Neural cell (in vitro differentiated cells): ENCODE data around the gene ADAMTSL4. TPM values are rescaled to one million over a fixed set of nuclear protein-coding genes. Genes with fewer than 3 reads are reported as not detected.
"Not testable (repeated sequence)": the region's sequence is repeated elsewhere in the genome, so short reads cannot be mapped to it uniquely, and the experiment has no call there.

Source experiments
- H2AFZ ChIP-seq: fragments of 200-600, 300-800 bp; sonication (generic), shearing (Covaris generic); 2 replicates; pipeline ENCODE4 v1.6.0; 2014; ENCODE audit warnings: low read depth, mild to moderate bottlenecking, antibody characterized with exemption, low read length, moderate library complexity
- H3F3A ChIP-seq: fragments of 200-600 bp; shearing (Covaris generic); 2 replicates; pipeline ENCODE4 v1.6.1; 2016; ENCODE audit warnings: mild to moderate bottlenecking, moderate library complexity, mixed read lengths, antibody characterized with exemption, low read length; ENCODE audit not compliant: insufficient read depth, poor library complexity, severe bottlenecking
- H3K27ac ChIP-seq: fragments of 200-600, 300-800 bp; sonication (generic), shearing (Covaris generic); 2 replicates; pipeline ENCODE4 v1.5.1; 2014; ENCODE audit warnings: mild to moderate bottlenecking, low read length, moderate library complexity
- H3K27me3 ChIP-seq: fragments of 300-800, 200-600 bp; sonication (generic), shearing (Covaris generic); 2 replicates; pipeline ENCODE4 v1.6.0; 2014; ENCODE audit warnings: mild to moderate bottlenecking, low read depth, low read length, moderate library complexity; ENCODE audit not compliant: insufficient read depth
- H3K36me3 ChIP-seq: fragments of 300-800, 200-600 bp; sonication (generic), shearing (Covaris generic); 2 replicates; pipeline ENCODE4 v1.5.1; 2014; ENCODE audit warnings: mild to moderate bottlenecking, antibody characterized with exemption, low read length, moderate library complexity; ENCODE audit not compliant: insufficient read depth
- H3K4me2 ChIP-seq: fragments of 300-800, 200-600 bp; sonication (generic), shearing (Covaris generic); 2 replicates; pipeline ENCODE4 v1.6.0; 2014; ENCODE audit warnings: mild to moderate bottlenecking, low read length
- H3K4me3 ChIP-seq: fragments of 300-800, 200-600 bp; sonication (generic), shearing (Covaris generic); 2 replicates; pipeline ENCODE4 v1.5.1; 2014; ENCODE audit warnings: mild to moderate bottlenecking, low read length, moderate library complexity
- H3K79me2 ChIP-seq: fragments of 200-600 bp; shearing (Covaris generic); replicated peaks from 2 replicates; pipeline ENCODE4 v1.6.0; 2014; ENCODE audit warnings: mild to moderate bottlenecking, low read length, moderate library complexity; ENCODE audit not compliant: insufficient read depth
- H3K9ac ChIP-seq: fragments of 300-800, 200-600 bp; sonication (generic), shearing (Covaris generic); 2 replicates; pipeline ENCODE4 v1.6.1; 2016; ENCODE audit warnings: mild to moderate bottlenecking, low read length, mixed read lengths
- H3K9me2 ChIP-seq: fragments of 200-600 bp; shearing (Covaris generic); 2 replicates; pipeline ENCODE4 v1.6.1; 2016; ENCODE audit warnings: mild to moderate bottlenecking, low read length, mixed read lengths; ENCODE audit not compliant: insufficient read depth
- H3K9me3 ChIP-seq: fragments of 200-600, 300-800 bp; sonication (generic), shearing (Covaris generic); 2 replicates; pipeline ENCODE4 v1.6.1; 2016; ENCODE audit warnings: mild to moderate bottlenecking, mixed run types, low read length, moderate library complexity, mixed read lengths
- H4K20me1 ChIP-seq: fragments of 200-600 bp; shearing (Covaris generic); 2 replicates; pipeline ENCODE4 v1.6.1; 2016; ENCODE audit warnings: mild to moderate bottlenecking, mixed run types; ENCODE audit not compliant: insufficient read depth
- EP300 ChIP-seq: fragments of 450-650 bp; conservative IDR thresholded peaks from 2 replicates; pipeline ENCODE4 v1.6.1; 2014; ENCODE audit warnings: antibody characterized with exemption, mild to moderate bottlenecking, moderate library complexity; ENCODE audit not compliant: poor library complexity, severe bottlenecking
- EZH2 ChIP-seq: fragments of 200-600, 300-800 bp; shearing (Covaris generic), sonication (generic); IDR thresholded peaks from 2 replicates; pipeline ENCODE4 v1.6.1; 2014; ENCODE audit warnings: antibody characterized with exemption, low read length, borderline replicate concordance, mild to moderate bottlenecking; ENCODE audit not compliant: insufficient read depth, poor library complexity, severe bottlenecking
- MXI1 ChIP-seq: fragments of 450-650 bp; conservative IDR thresholded peaks from 2 replicates; pipeline ENCODE4 v1.6.1; 2014; ENCODE audit warnings: antibody characterized with exemption, mild to moderate bottlenecking; ENCODE audit not compliant: poor library complexity, severe bottlenecking
- POLR2AphosphoS5 ChIP-seq: IDR thresholded peaks from 2 replicates; pipeline ENCODE4 v1.6.1; 2012
- RAD21 ChIP-seq: fragments of 450-650 bp; conservative IDR thresholded peaks from 2 replicates; pipeline ENCODE4 v1.6.1; 2014; ENCODE audit warnings: antibody characterized with exemption, mild to moderate bottlenecking, moderate library complexity
- SMC3 ChIP-seq: fragments of 450-650 bp; conservative IDR thresholded peaks from 2 replicates; pipeline ENCODE4 v1.6.1; 2014; ENCODE audit warnings: antibody characterized with exemption, mild to moderate bottlenecking, moderate library complexity; ENCODE audit not compliant: poor library complexity
- TAF1 ChIP-seq: IDR thresholded peaks from 2 replicates; pipeline ENCODE4 v1.6.1; 2012; ENCODE audit warnings: low read depth
- polyA plus RNA-seq: library from polyadenylated mRNA; depleted of rRNA; stranded (reverse); fragments of >200 nt; gene quantifications from 2 replicates; pipeline ENCODE4 v1.2.3, GENCODE V29; 2014
- TF ChIP-seq, protein P1 (sequence below): fragments of 450-650 bp; IDR thresholded peaks from 2 replicates; pipeline ENCODE4 v1.5.1; 2014; ENCODE audit warnings: antibody characterized with exemption, mild to moderate bottlenecking, moderate library complexity; ENCODE audit not compliant: poor library complexity, severe bottlenecking
- TF ChIP-seq, protein P2 (sequence below): IDR thresholded peaks from 2 replicates; pipeline ENCODE4 v1.6.1; 2012; ENCODE audit warnings: borderline replicate concordance

Gene ADAMTSL4
- polyA plus RNA-seq, 1 donor from 2014 or later = not detected

- no peaks in the 10 kb centered on the region for H3K27me3 ChIP-seq
- H3K9ac ChIP-seq = no peak overlapping the region
- no peaks in the 10 kb centered on the region for H3F3A ChIP-seq
- no peaks in the 10 kb centered on the region for H3K9me2 ChIP-seq
- no peak overlapping the region for H3K4me3 ChIP-seq
- H3K36me3 ChIP-seq = no peaks in the 10 kb centered on the region
- H3K79me2 ChIP-seq = peaks cover 3% of the 10 kb centered on the region
- TF ChIP-seq MXI1 (no peak), TAF1 (no peak), EP300 (no peak), POLR2AphosphoS5 (no peak), RAD21 (no peak), SMC3 (no peak), EZH2 (no peak)
- TF ChIP-seq, protein P1, sequence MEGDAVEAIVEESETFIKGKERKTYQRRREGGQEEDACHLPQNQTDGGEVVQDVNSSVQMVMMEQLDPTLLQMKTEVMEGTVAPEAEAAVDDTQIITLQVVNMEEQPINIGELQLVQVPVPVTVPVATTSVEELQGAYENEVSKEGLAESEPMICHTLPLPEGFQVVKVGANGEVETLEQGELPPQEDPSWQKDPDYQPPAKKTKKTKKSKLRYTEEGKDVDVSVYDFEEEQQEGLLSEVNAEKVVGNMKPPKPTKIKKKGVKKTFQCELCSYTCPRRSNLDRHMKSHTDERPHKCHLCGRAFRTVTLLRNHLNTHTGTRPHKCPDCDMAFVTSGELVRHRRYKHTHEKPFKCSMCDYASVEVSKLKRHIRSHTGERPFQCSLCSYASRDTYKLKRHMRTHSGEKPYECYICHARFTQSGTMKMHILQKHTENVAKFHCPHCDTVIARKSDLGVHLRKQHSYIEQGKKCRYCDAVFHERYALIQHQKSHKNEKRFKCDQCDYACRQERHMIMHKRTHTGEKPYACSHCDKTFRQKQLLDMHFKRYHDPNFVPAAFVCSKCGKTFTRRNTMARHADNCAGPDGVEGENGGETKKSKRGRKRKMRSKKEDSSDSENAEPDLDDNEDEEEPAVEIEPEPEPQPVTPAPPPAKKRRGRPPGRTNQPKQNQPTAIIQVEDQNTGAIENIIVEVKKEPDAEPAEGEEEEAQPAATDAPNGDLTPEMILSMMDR = no peak
- TF ChIP-seq, protein P2, sequence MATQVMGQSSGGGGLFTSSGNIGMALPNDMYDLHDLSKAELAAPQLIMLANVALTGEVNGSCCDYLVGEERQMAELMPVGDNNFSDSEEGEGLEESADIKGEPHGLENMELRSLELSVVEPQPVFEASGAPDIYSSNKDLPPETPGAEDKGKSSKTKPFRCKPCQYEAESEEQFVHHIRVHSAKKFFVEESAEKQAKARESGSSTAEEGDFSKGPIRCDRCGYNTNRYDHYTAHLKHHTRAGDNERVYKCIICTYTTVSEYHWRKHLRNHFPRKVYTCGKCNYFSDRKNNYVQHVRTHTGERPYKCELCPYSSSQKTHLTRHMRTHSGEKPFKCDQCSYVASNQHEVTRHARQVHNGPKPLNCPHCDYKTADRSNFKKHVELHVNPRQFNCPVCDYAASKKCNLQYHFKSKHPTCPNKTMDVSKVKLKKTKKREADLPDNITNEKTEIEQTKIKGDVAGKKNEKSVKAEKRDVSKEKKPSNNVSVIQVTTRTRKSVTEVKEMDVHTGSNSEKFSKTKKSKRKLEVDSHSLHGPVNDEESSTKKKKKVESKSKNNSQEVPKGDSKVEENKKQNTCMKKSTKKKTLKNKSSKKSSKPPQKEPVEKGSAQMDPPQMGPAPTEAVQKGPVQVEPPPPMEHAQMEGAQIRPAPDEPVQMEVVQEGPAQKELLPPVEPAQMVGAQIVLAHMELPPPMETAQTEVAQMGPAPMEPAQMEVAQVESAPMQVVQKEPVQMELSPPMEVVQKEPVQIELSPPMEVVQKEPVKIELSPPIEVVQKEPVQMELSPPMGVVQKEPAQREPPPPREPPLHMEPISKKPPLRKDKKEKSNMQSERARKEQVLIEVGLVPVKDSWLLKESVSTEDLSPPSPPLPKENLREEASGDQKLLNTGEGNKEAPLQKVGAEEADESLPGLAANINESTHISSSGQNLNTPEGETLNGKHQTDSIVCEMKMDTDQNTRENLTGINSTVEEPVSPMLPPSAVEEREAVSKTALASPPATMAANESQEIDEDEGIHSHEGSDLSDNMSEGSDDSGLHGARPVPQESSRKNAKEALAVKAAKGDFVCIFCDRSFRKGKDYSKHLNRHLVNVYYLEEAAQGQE = no peak
- H3K4me2 ChIP-seq = no peak overlapping the region
- H4K20me1 ChIP-seq = no peaks in the 10 kb centered on the region
- no peaks in the 10 kb centered on the region for H3K9me3 ChIP-seq
- H3K27ac ChIP-seq = no peak overlapping the region
- H2AFZ ChIP-seq = no peak overlapping the region
Measured at GRCh38 chr1:150603711-150604110, 54.5 kb downstream of the ADAMTSL4 start.

GRCh38 chr1:150604226-150604588 is 55.0 kb downstream of the ADAMTSL4 start:
- H4K20me1 ChIP-seq = no peaks in the 10 kb centered on the region
- no peaks in the 10 kb centered on the region for H3K9me2 ChIP-seq
- H3K9me3 ChIP-seq = no peaks in the 10 kb centered on the region
- H3K79me2 ChIP-seq = peaks cover 3% of the 10 kb centered on the region
- no peaks in the 10 kb centered on the region for H3K36me3 ChIP-seq
- no peak overlapping the region for H2AFZ ChIP-seq
- H3K27ac ChIP-seq = no peak overlapping the region
- H3K9ac ChIP-seq = no peak overlapping the region
- TF ChIP-seq EP300 (no peak), POLR2AphosphoS5 (no peak), SMC3 (no peak), EZH2 (no peak), RAD21 (no peak)
- TF ChIP-seq, protein P2 = no peak
- TF ChIP-seq, protein P1 = no peak
- no peaks in the 10 kb centered on the region for H3F3A ChIP-seq
- H3K4me2 ChIP-seq = no peak overlapping the region
- H3K27me3 ChIP-seq = no peaks in the 10 kb centered on the region
- no peak overlapping the region for H3K4me3 ChIP-seq

DNA sequence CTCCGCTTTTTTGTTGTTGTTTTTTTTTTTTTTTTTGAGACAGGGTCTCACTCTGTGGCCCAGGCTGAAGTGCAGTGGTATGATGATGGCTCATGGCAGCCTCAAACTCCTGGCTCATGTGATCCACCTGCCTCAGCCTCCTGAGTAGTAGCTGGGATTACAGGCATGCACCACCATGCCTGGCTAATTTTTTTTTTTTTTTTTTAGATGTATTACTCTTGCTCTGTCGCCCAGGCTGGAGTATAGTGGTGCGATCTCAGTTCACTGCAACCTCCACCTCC is 56.2 kb downstream of the ADAMTSL4 start:
- H3K9ac ChIP-seq = not testable (repeated sequence)

More for the DNA sequence above, 56.2 kb downstream of the ADAMTSL4 start:
- not testable (repeated sequence) for H3K4me3 ChIP-seq, H4K20me1 ChIP-seq, H3K27me3 ChIP-seq, H2AFZ ChIP-seq, H3K36me3 ChIP-seq, H3K79me2 ChIP-seq, H3K4me2 ChIP-seq, H3K9me2 ChIP-seq, H3K27ac ChIP-seq, H3F3A ChIP-seq, H3K9me3 ChIP-seq
